Measurements from ENCODE around the gene SNCAIP.

The SNCAIP gene

GRCh38 chr5:122296871-122297270 is 15.2 kb upstream of the SNCAIP start:
- TF ChIP-seq MAX (IDR thresholded peaks at IDR 0.05; ENCODE audit: low read depth, low read length) (no peak), POLR2A (IDR thresholded peaks at IDR 0.05; ENCODE audit: extremely low read depth, insufficient read length) (no peak), MYC (IDR thresholded peaks at IDR 0.05; ENCODE audit: low read depth, low read length) (no peak)
- TF ChIP-seq, protein P1, sequence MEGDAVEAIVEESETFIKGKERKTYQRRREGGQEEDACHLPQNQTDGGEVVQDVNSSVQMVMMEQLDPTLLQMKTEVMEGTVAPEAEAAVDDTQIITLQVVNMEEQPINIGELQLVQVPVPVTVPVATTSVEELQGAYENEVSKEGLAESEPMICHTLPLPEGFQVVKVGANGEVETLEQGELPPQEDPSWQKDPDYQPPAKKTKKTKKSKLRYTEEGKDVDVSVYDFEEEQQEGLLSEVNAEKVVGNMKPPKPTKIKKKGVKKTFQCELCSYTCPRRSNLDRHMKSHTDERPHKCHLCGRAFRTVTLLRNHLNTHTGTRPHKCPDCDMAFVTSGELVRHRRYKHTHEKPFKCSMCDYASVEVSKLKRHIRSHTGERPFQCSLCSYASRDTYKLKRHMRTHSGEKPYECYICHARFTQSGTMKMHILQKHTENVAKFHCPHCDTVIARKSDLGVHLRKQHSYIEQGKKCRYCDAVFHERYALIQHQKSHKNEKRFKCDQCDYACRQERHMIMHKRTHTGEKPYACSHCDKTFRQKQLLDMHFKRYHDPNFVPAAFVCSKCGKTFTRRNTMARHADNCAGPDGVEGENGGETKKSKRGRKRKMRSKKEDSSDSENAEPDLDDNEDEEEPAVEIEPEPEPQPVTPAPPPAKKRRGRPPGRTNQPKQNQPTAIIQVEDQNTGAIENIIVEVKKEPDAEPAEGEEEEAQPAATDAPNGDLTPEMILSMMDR (IDR thresholded peaks at IDR 0.05; ENCODE audit: low read depth, low read length): no peak

GRCh38 chr5:122297587-122298298 is 14.3 kb upstream of the SNCAIP start:
- TF ChIP-seq MYC (IDR thresholded peaks at IDR 0.05; ENCODE audit: low read depth, low read length) (no peak), POLR2A (IDR thresholded peaks at IDR 0.05; ENCODE audit: extremely low read depth, insufficient read length) (no peak), MAX (IDR thresholded peaks at IDR 0.05; ENCODE audit: low read depth, low read length) (no peak)
- TF ChIP-seq, protein P1 (IDR thresholded peaks at IDR 0.05; ENCODE audit: low read depth, low read length): no peak
- H3K4me3 ChIP-seq (ENCODE audit: low read depth, low read length): no peak overlapping the region
- no peak for DNase-seq (ENCODE audit: low read depth)

More at GRCh38 chr5:122296871-122297270, 15.2 kb upstream of the SNCAIP start:
- H3K4me3 ChIP-seq (ENCODE audit: low read depth, low read length): no peak overlapping the region
- no peak for DNase-seq (ENCODE audit: low read depth)

GRCh38 chr5:122300374-122300773 is 11.7 kb upstream of the SNCAIP start:
- no peak for TF ChIP-seq POLR2A (IDR thresholded peaks at IDR 0.05; ENCODE audit: extremely low read depth, insufficient read length)
- TF ChIP-seq MYC (IDR thresholded peaks at IDR 0.05; ENCODE audit: low read depth, low read length): no peak
- TF ChIP-seq MAX (IDR thresholded peaks at IDR 0.05; ENCODE audit: low read depth, low read length): no peak
- TF ChIP-seq, protein P1 (IDR thresholded peaks at IDR 0.05; ENCODE audit: low read depth, low read length): no peak
- H3K4me3 ChIP-seq (ENCODE audit: low read depth, low read length): no peak overlapping the region
- DNase-seq (ENCODE audit: low read depth): no peak

- DNase-seq (ENCODE audit: low read depth): no peak
- H3K4me3 ChIP-seq (ENCODE audit: low read depth, low read length): no peak overlapping the region
- TF ChIP-seq, protein P1 (IDR thresholded peaks at IDR 0.05; ENCODE audit: low read depth, low read length): no peak
- TF ChIP-seq MAX (IDR thresholded peaks at IDR 0.05; ENCODE audit: low read depth, low read length) (no peak), POLR2A (IDR thresholded peaks at IDR 0.05; ENCODE audit: extremely low read depth, insufficient read length) (no peak)
Observed at GRCh38 chr5:122301016-122301415, 11.0 kb upstream of the SNCAIP start.

GRCh38 chr5:122304471-122305215 is 7.4 kb upstream of the SNCAIP start:
- no peak for DNase-seq (ENCODE audit: low read depth)
- TF ChIP-seq MAX (IDR thresholded peaks at IDR 0.05; ENCODE audit: low read depth, low read length) (no peak), POLR2A (IDR thresholded peaks at IDR 0.05; ENCODE audit: extremely low read depth, insufficient read length) (no peak)
- no peak overlapping the region for H3K4me3 ChIP-seq (ENCODE audit: low read depth, low read length)

GRCh38 chr5:122306461-122306860 is 5.6 kb upstream of the SNCAIP start:
- no peak for DNase-seq (ENCODE audit: low read depth)
- no peak for TF ChIP-seq POLR2A (IDR thresholded peaks at IDR 0.05; ENCODE audit: extremely low read depth, insufficient read length)
- no peak for TF ChIP-seq MYC (IDR thresholded peaks at IDR 0.05; ENCODE audit: low read depth, low read length)
- TF ChIP-seq, protein P1 (IDR thresholded peaks at IDR 0.05; ENCODE audit: low read depth, low read length): no peak
- TF ChIP-seq MAX (IDR thresholded peaks at IDR 0.05; ENCODE audit: low read depth, low read length): no peak
- H3K4me3 ChIP-seq (ENCODE audit: low read depth, low read length): no peak overlapping the region
